Astrocyte of the hippocampus (primary cell): ENCODE data around the gene CACFD1.

Experiments
- DNase-seq: peaks from one replicate; pipeline ENCODE4 v3.0.0; 2011; ENCODE audit warnings: low read depth, low spot score

Gene CACFD1

DNA sequence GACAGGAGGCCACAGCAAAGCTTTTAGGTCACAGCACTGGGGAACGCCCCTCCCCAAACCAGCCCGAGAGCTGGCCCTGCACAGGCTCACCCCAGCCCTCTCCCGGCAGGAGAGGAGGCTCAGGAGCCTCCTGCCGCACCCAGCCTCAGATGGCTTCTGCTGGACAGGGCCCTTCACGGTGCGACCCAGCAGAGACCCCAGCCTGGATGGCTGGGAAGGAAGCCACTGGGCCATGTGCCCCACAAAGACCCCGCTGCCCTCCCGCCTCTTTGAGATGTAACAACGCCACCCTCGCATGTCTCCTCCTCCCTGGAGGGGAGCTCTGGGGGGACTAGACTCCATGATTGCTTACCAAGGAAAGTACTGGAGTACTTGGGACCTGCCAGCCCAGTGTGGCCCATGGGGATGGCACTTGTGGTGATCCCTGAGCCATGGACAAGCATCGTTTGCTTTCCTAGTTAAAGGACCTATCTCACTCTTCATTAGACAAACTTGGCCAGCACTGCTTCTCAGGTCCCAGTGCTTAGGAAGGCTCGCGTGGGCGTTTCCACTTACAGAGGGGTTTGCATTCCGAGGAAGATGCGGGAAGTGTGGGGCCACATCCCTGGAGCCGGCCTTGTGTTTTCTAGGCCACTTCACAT lies 56.0 kb downstream of the CACFD1 start:
- no peak for DNase-seq

DNA sequence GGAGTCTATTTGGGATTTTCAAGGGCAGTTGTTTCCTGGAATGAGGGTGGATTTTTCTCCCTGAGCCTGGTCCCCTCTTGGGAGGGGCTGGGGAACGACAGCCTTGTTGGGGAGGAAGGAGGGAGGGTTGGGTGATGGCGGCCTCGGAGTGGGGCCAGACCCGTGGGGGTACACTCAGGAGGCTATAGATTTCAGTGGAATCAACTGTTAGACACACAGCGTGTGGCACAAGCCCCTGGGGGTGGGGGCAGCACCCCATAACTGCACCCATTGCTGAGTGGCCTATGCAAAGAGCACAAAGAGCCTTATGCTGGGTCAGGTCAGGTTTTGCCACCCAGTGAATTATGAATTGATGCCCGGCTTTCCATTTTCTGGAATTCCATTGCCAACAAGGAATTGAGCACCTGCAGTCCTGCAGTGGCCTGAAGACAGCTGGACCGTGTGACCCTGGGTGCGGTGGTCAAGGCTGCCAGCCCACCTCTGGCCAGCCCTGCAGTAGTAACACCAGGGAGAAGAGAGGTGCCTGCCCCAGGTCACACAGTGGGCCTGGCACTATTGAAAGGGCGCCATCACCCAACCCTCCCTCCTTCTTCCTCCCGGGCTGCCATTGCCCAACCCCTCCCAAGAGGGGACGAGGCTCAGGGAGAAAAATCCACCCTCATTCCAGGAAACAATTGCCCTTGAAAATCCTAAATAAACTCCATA lies 56.6 kb downstream of the CACFD1 start:
- no peak for DNase-seq

GRCh38 chr9:133516961-133517350 lies 57.2 kb downstream of the CACFD1 start:
- no peak for DNase-seq

DNA sequence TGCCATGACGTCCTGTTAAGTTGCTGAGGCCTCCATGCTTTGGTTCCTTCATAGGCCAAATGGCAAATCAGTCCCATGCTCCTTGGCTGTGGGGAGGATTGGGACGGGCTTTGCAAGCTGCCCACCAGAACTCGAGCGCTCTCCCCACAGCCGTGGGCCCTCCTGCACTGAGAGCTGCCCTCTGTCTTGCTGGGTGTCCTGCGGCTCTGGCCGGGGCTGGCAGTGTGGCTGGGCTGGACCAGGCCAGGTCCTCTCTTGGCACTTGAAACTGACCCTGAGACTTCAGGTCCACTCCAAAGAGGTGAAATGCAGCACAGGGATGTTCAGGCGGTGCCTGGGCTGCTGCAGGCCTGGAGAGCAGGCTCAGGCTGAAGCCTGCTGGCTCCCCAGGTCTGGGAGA lies 57.9 kb downstream of the CACFD1 start:
- no peak for DNase-seq

- no peak for DNase-seq
These were observed 58.4 kb downstream of the CACFD1 start for GRCh38 chr9:133518200-133518599.

DNA sequence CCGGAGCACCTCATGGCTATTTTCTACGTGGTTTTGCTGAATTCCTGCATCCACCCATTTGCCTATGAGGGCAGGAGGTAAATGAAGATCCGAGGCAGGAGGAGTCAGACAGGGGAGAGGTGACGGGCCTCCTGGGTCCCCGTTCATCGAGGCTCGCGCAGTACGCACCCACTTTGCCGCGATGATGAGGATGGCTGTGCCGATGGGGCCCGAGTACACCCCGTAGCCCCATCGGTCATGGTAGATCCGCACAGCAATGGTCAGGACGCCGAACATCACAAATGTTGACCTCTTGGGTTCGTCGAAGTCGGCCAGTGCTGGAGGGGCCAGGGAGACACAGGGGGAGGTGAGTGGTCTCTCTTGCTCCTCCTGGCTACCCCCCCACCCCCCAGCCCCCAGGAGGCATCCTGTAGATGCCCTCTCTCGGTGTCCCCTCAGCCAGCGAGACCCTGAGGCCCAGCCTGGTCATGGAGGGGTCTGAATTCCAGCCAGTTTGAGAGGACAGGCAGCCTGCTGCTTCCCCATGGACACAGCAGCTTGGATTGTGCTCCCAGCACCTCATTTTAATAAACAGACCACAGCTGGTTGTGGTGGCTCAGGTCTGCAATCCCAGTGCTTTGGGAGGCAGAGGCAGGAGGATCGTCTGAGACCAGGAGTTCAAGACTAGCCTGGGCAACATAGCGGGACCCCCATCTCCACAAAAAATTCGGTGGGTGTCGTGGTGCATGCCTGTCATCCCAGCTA lies 59.1 kb downstream of the CACFD1 start:
- no peak for DNase-seq

GRCh38 chr9:133519693-133520092 lies 59.9 kb downstream of the CACFD1 start:
- no peak for DNase-seq

- no peak for DNase-seq
These were observed 60.5 kb downstream of the CACFD1 start for GRCh38 chr9:133520121-133520835.
